VCaP (cell line): ENCODE data around the gene RAF1.

Experiments
- H3K27ac ChIP-seq: fragments of 450-650 bp; 2 replicates; pipeline ENCODE4 v1.5.1; 2017
- TF ChIP-seq, protein P1 (sequence below): fragments of 450-650 bp; conservative IDR thresholded peaks from 2 replicates; pipeline ENCODE4 v1.5.1; 2017; ENCODE audit warnings: mild to moderate bottlenecking, moderate library complexity

RAF1 gene

DNA sequence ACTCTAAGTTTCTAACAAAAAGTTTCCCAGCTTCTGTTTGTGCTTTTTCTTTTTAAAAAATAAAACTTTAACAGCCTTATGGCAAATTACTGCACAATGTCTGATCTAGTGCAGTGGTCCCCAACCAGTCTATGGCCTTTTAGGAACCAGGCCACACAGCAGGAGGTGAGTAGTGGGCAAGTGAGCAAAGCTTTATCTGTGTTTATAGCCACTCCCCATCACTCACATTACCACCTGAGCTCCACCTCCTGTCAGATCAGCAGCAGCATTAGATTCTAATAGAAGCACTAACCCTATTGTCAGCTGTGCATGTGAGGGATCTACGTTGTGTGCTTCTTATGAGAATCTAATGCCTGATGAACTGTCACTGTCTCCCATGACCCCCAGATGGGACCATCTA, 101.5 kb downstream of the RAF1 start:
- H3K27ac ChIP-seq = no peak overlapping the region
- TF ChIP-seq, protein P1, sequence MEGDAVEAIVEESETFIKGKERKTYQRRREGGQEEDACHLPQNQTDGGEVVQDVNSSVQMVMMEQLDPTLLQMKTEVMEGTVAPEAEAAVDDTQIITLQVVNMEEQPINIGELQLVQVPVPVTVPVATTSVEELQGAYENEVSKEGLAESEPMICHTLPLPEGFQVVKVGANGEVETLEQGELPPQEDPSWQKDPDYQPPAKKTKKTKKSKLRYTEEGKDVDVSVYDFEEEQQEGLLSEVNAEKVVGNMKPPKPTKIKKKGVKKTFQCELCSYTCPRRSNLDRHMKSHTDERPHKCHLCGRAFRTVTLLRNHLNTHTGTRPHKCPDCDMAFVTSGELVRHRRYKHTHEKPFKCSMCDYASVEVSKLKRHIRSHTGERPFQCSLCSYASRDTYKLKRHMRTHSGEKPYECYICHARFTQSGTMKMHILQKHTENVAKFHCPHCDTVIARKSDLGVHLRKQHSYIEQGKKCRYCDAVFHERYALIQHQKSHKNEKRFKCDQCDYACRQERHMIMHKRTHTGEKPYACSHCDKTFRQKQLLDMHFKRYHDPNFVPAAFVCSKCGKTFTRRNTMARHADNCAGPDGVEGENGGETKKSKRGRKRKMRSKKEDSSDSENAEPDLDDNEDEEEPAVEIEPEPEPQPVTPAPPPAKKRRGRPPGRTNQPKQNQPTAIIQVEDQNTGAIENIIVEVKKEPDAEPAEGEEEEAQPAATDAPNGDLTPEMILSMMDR = no peak

DNA sequence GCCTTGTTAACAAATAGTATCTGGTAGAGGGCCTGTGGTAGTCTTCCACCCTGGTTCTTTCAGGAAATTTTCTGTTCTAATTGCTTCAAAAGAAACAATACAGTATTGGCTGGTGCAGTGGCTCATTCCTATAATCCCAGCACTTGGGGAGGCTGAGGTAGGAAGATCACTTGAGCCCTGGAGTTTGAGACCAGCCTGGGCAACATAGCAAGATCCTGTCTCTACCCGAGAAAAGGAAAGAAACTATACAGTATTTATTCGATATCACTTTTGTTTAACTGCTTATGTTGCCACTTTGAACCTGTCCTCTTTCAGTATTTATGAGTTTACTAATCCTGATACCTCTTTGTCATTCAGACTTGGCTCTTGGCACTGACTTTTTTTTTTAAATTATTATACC, 102.5 kb downstream of the RAF1 start:
- TF ChIP-seq, protein P1 = no peak
- no peak overlapping the region for H3K27ac ChIP-seq

DNA sequence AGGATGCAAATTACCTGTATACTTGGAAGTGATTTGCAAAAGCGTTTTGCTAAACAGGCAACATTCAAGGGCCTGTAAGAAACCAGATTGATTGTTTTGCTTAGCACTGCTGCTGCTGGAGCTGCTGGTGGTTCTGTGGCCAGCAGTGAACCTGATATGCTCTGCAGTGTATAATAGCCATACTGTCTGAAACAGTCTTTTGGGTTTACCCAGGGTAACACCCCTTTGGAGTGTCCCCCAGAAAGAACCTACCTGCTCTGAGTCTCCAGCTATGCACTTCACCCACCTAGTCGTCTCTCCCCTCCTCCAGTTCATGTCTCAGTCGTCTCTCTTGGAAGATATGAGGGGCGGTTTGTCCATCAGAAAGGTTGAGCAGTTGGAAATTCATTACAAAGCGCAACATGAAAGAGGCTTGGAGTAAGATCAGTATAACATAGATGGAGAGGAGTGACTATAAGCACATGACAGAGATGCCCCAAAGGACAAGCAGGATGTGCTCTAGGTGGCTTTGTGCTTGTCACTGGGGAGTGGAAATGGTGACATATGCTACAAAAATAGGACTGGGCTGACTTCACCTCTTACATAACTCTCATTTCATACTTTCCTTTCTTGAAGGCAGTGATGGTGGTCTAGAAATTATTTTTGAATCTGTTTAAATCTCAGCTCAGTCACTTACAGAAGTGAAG, 103.3 kb downstream of the RAF1 start:
- TF ChIP-seq, protein P1 = no peak
- H3K27ac ChIP-seq = no peak overlapping the region

DNA sequence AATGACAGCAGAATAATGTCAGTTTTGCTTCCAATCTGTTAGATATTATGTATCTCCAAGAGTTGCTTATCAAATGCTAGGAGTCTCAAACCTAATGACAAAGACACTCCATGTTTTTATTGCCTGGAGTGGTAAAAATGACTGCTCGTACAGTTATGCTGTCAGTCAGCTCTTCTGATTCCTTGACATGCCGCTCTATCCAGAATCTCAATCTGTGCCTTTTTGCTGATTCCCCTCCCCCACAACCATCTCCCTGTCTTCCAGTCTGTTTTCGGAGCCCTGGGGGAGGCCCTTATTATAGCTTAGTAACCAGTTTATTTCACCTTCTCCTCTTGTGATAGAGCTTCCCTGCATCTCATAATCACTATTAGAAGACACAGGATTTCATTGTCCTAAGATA, 104.4 kb downstream of the RAF1 start:
- no peak overlapping the region for H3K27ac ChIP-seq

DNA sequence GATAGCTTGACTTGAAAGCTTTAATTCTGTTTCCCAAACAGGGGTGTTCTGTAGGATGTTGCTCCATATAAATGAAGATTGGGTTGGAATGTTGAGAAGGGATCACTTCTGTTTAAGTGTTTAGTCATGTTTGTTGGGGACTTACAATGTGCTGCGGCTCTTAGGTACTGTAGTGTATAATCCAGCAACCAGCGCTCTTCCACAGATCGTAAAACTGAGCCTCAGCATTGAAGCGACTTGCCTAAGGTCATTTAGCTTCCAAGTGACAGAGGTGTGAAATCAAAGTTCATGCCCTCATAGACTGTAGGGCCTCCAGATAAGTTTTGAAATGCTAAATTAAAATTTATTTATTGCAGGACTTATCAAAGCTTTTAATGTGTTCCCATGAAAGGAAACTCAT, 105.2 kb downstream of the RAF1 start:
- TF ChIP-seq, protein P1 = no peak
- no peak overlapping the region; the same call in 1 of the 2 replicates for H3K27ac ChIP-seq

More for the DNA sequence above, 104.4 kb downstream of the RAF1 start:
- TF ChIP-seq, protein P1 = no peak

DNA sequence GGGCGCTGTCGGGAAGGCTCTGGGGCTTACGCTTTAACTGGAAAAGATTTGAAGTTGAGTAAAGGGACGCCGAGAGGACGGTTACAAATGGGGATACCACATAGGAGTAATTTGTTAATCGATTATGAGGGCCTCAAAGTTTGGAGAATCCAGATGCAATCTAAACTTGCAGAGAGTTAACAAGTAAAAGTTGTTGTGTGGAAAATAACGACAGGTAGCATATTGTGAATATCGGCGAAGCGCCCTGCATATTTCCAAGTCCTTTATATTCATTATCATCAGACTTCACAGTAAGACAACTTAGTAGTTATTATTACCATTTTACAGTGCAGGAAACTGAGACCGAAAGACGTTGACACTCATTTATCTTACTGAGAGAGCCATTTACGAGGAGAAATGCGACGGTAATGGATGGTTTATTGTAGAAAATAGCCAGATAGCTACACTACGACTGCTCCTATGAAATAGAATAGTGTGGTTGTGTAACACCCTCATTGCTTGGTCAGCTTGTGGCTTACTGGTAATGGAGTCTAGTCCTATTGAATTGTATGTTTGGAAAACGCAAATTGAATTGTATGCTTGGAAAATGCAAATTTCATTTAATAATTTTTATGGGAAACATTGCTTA, 106.3 kb downstream of the RAF1 start:
- peak overlapping the region; percentile 93 for H3K27ac ChIP-seq
- TF ChIP-seq, protein P1 = no peak

DNA sequence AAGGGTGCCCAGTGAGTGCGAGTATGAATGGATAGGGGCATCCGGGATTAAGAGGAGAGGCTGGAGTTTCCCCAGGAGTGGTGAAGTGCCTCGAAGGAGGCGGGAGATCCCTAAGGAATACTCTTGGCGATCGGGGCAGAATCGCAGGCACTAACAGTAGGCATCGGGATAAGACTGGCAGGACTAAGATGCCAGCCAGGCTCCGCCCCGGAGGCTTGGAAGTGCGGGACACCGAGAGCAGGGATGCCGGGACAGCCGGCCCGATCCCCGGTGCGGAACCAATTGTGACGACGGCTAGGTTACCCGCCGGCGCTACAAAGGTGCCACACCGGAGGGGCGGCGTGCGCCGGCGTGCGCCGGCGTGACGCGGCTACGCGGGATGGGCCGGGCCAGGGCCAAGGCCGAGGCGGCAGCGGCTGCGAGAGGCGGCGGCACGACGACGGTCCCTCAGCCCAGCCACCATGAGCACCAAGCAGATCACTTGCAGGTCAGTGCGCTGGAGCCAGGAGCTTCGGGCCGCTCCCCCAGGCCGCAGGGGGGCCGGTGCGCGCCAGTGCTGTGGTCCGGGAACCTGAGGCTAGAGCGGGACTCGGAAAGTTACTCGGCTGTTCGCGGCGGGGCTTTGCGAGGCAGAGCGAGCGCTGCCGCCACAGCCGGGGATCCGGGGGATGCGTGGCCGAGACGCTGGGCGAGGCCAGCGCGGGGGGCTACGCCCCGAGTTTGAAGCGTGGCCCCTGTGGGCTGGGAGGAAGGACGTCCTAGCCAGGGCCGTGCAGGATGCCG, 107.0 kb downstream of the RAF1 start, which contains the start of gene MKRN2:
MKRN2 (plus strand) TSS at position 398 of the 783 bp plus-strand sequence; CDS start at position 462, 64 bp downstream.
- H3K27ac ChIP-seq = peak within 1 kb of the TSS; percentile 93
- TF ChIP-seq, protein P1 = no peak
